Measurements from ENCODE around the gene COX7A2. TPM values are rescaled to one million over a fixed set of nuclear protein-coding genes. Genes with fewer than 3 reads are reported as not detected.
A peak's percentile ranks its signal among the peaks of the same experiment; 100 is the strongest.

Gene COX7A2
- total and polyA plus RNA-seq, 2 of the 13 experiments (the other 11 are each of a cell fraction or from before 2014, with no cell fraction given): 407 to 556 TPM

DNA sequence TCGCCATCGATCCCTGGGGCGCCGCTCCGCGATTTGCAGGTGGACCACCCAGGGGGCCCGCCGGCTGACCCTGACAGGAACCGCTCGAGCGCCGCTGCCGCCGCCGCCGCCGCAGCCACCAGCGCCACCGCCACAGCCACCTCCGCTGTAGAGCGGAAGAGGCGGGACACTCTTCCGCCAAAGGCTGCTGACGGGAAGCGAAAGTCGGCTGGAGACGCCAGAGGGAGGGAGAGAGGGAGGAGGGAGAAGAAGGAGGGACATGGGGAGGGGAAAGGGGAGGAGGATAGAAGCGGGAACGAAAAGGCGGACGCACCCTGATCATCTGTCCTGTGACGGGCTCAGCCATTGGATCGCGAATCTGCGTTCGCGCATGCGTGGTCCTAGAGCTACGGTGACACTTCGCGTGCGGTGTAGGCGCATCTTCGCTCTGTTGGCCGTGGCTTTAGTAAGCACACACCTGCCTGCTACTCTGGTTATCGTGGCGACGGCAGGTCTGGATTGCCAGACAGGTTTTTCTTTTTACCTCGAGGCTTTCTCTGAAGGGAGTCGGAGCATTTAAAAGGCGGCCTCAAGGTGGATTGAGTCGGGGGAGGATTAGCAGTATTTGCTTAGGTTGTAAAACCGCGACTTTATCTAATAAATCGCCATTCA is 41.2 kb upstream of the COX7A2 start, which contains the start of gene TMEM30A (continued):
- TF ChIP-seq ZNF382 (CRISPR knock-in tag; IDR thresholded peaks at IDR 0.05; ENCODE audit: borderline replicate concordance) (no peak), PAX8 (CRISPR knock-in tag; IDR thresholded peaks at IDR 0.05; ENCODE audit: borderline replicate concordance) (peak; percentile 74; the same call in 1 of the 2 replicates), CEBPZ (IDR thresholded peaks at IDR 0.05; ENCODE audit: low read length) (no peak), EZH2 (conservative IDR thresholded peaks at IDR 0.05; ENCODE audit: low read depth, low read length) (no peak), SNRNP70 (IDR thresholded peaks at IDR 0.05; ENCODE audit: low read depth, low read length) (no peak), CAMTA2 (CRISPR knock-in tag; IDR thresholded peaks at IDR 0.05; ENCODE audit: borderline replicate concordance) (no peak), ZFP36L2 (CRISPR knock-in tag; IDR thresholded peaks at IDR 0.05) (no peak), ZMAT3 (CRISPR knock-in tag; conservative IDR thresholded peaks at IDR 0.05) (peak; percentile 77; the same call in 1 of the 2 replicates), TARDBP (CRISPR knock-in tag; IDR thresholded peaks at IDR 0.05) (peak; percentile 65; the same call in 1 of the 2 replicates), TOPORS (CRISPR knock-in tag; IDR thresholded peaks at IDR 0.05) (peak; percentile 80; the same call in 1 of the 2 replicates), ZNF703 (CRISPR knock-in tag; IDR thresholded peaks at IDR 0.05; ENCODE audit: borderline replicate concordance) (no peak), PHF5A (CRISPR knock-in tag; IDR thresholded peaks at IDR 0.05; ENCODE audit: low read depth, unreplicated experiment) (no peak), GATA4 (IDR thresholded peaks at IDR 0.05; ENCODE audit: borderline replicate concordance, low read depth) (no peak), ARNT (IDR thresholded peaks at IDR 0.05) (no peak), ATF3 (CRISPR knock-in tag; IDR thresholded peaks at IDR 0.05) (0 out of 2 replicates have a peak, but pooled peaks have one; percentile 33), HHEX (CRISPR knock-in tag; IDR thresholded peaks at IDR 0.05) (no peak), ZFP36 (IDR thresholded peaks at IDR 0.05; ENCODE audit: borderline replicate concordance, low read depth, low read length, partially characterized antibody) (no peak), ZNF776 (CRISPR knock-in tag; IDR thresholded peaks at IDR 0.05) (peak; percentile 63; the same call in 1 of the 2 replicates), ATM (IDR thresholded peaks at IDR 0.05; ENCODE audit: borderline replicate concordance) (no peak), NFE2L2 (IDR thresholded peaks at IDR 0.05; ENCODE audit: low read length) (no peak)
- TF ChIP-seq, protein P1, sequence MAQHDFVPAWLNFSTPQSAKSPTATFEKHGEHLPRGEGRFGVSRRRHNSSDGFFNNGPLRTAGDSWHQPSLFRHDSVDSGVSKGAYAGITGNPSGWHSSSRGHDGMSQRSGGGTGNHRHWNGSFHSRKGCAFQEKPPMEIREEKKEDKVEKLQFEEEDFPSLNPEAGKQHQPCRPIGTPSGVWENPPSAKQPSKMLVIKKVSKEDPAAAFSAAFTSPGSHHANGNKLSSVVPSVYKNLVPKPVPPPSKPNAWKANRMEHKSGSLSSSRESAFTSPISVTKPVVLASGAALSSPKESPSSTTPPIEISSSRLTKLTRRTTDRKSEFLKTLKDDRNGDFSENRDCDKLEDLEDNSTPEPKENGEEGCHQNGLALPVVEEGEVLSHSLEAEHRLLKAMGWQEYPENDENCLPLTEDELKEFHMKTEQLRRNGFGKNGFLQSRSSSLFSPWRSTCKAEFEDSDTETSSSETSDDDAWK (CRISPR knock-in tag; IDR thresholded peaks at IDR 0.05): no peak
- TF ChIP-seq, protein P2, sequence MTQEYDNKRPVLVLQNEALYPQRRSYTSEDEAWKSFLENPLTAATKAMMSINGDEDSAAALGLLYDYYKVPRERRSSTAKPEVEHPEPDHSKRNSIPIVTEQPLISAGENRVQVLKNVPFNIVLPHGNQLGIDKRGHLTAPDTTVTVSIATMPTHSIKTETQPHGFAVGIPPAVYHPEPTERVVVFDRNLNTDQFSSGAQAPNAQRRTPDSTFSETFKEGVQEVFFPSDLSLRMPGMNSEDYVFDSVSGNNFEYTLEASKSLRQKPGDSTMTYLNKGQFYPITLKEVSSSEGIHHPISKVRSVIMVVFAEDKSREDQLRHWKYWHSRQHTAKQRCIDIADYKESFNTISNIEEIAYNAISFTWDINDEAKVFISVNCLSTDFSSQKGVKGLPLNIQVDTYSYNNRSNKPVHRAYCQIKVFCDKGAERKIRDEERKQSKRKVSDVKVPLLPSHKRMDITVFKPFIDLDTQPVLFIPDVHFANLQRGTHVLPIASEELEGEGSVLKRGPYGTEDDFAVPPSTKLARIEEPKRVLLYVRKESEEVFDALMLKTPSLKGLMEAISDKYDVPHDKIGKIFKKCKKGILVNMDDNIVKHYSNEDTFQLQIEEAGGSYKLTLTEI (CRISPR knock-in tag; conservative IDR thresholded peaks at IDR 0.05): no peak
- TF ChIP-seq, protein P3, sequence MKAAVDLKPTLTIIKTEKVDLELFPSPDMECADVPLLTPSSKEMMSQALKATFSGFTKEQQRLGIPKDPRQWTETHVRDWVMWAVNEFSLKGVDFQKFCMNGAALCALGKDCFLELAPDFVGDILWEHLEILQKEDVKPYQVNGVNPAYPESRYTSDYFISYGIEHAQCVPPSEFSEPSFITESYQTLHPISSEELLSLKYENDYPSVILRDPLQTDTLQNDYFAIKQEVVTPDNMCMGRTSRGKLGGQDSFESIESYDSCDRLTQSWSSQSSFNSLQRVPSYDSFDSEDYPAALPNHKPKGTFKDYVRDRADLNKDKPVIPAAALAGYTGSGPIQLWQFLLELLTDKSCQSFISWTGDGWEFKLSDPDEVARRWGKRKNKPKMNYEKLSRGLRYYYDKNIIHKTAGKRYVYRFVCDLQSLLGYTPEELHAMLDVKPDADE (CRISPR knock-in tag; IDR thresholded peaks at IDR 0.05): no peak

All from HepG2 (cell line).